SK-N-SH (cell line): Measurements from ENCODE around the gene HNRNPUL1.

Experiments
- CHD2 ChIP-seq: fragments of 150-350 bp; IDR thresholded peaks from 2 replicates; pipeline ENCODE4 v1.6.1; 2018; ENCODE audit warnings: low read length; ENCODE audit not compliant: partially characterized antibody
- EP300 ChIP-seq, 2 experiments: IDR thresholded peaks; 2 replicates each; pipeline versions ENCODE4 v1.4.0 to v1.6.1; 2012; ENCODE audit warnings: borderline replicate concordance in 1 of 2, low read depth in 1 of 2, low read length in 1 of 2
- RCOR1 ChIP-seq: fragments of 150-350 bp; IDR thresholded peaks from 2 replicates; pipeline ENCODE4 v1.6.1; 2017; ENCODE audit warnings: antibody characterized with exemption, low read length

DNA sequence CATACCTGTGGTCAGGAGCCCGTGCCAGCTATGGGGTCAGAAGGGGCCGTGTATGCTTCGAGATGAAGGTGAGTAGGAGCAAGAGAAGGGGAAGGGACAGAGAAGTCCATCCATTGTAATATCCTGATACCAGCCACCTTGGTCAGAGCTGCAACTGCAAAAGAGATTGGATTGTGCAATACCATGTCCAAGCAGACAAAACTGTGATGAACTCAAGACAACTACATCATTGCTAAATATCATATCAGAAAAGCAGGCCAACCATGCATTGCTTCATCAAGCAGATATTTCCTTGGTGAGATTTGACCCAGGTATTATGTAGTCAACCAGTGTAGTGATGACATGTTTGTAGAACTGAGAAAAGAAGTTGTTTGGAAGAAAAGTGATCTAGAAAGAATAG is 12.1 kb downstream of the HNRNPUL1 start:
- no peak for TF ChIP-seq EP300 (IDR thresholded peaks at IDR 0.05; ENCODE audit: borderline replicate concordance in 1 of 2, low read depth in 1 of 2, low read length in 1 of 2)
- TF ChIP-seq CHD2 = no peak
- no peak for TF ChIP-seq RCOR1
